Measurements from ENCODE around the gene GBP2.

GBP2 gene

GRCh38 chr1:89104687-89105086 is 21.2 kb downstream of the GBP2 start:
- H4K20me1 ChIP-seq = no peaks in the 10 kb centered on the region
- no peak overlapping the region for H3K27ac ChIP-seq
- TF ChIP-seq Cebpa-rat (IDR thresholded peaks at IDR 0.05) = no peak
- peaks cover 0 to 56% (median 0%) of the 10 kb centered on the region in 11 experiments; a peak in 9 of 22 replicates for H3K36me3 ChIP-seq
- H3K4me1 ChIP-seq = no peaks in the 10 kb centered on the region
- H3K4me2 ChIP-seq = no peak overlapping the region
- H3K4me3 ChIP-seq = no peak overlapping the region
- peaks cover 0 to 9% (median 4%) of the 10 kb centered on the region in 11 experiments; a peak in 7 of 22 replicates for H3K9me3 ChIP-seq (replicated peaks in 1 of 11)
- no peak overlapping the region for H3K9ac ChIP-seq
- H3K27me3 ChIP-seq = no peaks in the 10 kb centered on the region

GRCh38 chr1:89104147-89104546 is 21.8 kb downstream of the GBP2 start:
- no peaks in the 10 kb centered on the region for H3K27me3 ChIP-seq
- no peak overlapping the region for H3K9ac ChIP-seq
- no peak overlapping the region for H3K27ac ChIP-seq
- H3K4me2 ChIP-seq = no peak overlapping the region
- H3K4me1 ChIP-seq = no peaks in the 10 kb centered on the region
- H3K4me3 ChIP-seq = no peak overlapping the region
- peaks cover 0 to 51% (median 0%) of the 10 kb centered on the region in 11 experiments; a peak in 8 of 22 replicates for H3K36me3 ChIP-seq
- TF ChIP-seq Cebpa-rat (IDR thresholded peaks at IDR 0.05) = no peak
- no peaks in the 10 kb centered on the region for H4K20me1 ChIP-seq
- peaks cover 0 to 9% (median 4%) of the 10 kb centered on the region in 11 experiments; a peak in 6 of 22 replicates for H3K9me3 ChIP-seq (replicated peaks in 1 of 11)

- Histone ChIP-seq H3K27me3 (no peaks in the 10 kb centered on the region), H3K4me1 (no peaks in the 10 kb centered on the region), H3K27ac (no peak overlapping the region), H4K20me1 (no peaks in the 10 kb centered on the region), H3K9me3 (replicated peaks in 1 of 11) (peaks cover 4 to 16% (median 10%) of the 10 kb centered on the region in 11 experiments; a peak in 13 of 22 replicates), H3K9ac (no peak overlapping the region), H3K4me2 (no peak overlapping the region), H3K4me3 (no peak overlapping the region), H3K36me3 (peaks cover 0 to 30% (median 0%) of the 10 kb centered on the region in 11 experiments; a peak in 6 of 22 replicates)
- no peak for TF ChIP-seq Cebpa-rat (IDR thresholded peaks at IDR 0.05)
Observed at GRCh38 chr1:89102021-89102420, 23.9 kb downstream of the GBP2 start.

- Histone ChIP-seq H3K4me3 (no peak overlapping the region), H3K9me3 (replicated peaks in 1 of 11) (peaks cover 12 to 27% (median 18%) of the 10 kb centered on the region in 11 experiments), H3K36me3 (peaks cover 0 to 14% (median 0%) of the 10 kb centered on the region in 11 experiments; a peak in 6 of 22 replicates), H3K27ac (no peak overlapping the region), H3K4me1 (no peaks in the 10 kb centered on the region), H3K4me2 (no peak overlapping the region), H3K9ac (no peak overlapping the region), H4K20me1 (no peaks in the 10 kb centered on the region), H3K27me3 (no peaks in the 10 kb centered on the region)
- TF ChIP-seq Cebpa-rat (IDR thresholded peaks at IDR 0.05) = no peak
Observed at GRCh38 chr1:89100412-89100811, 25.5 kb downstream of the GBP2 start.

- Histone ChIP-seq H3K27ac (no peak overlapping the region), H4K20me1 (no peaks in the 10 kb centered on the region), H3K4me1 (no peaks in the 10 kb centered on the region), H3K9me3 (replicated peaks in 1 of 11) (peaks cover 12 to 23% (median 18%) of the 10 kb centered on the region in 11 experiments), H3K9ac (no peak overlapping the region), H3K4me2 (no peak overlapping the region), H3K27me3 (no peaks in the 10 kb centered on the region), H3K4me3 (no peak overlapping the region), H3K36me3 (0 out of 22 replicates have a peak, but pooled peaks cover 0 to under 1% (median 0%) of the 10 kb centered on the region in 11 experiments)
- TF ChIP-seq Cebpa-rat (IDR thresholded peaks at IDR 0.05) = no peak
Observed at GRCh38 chr1:89098857-89099256, 27.1 kb downstream of the GBP2 start.

GRCh38 chr1:89095737-89096136 is 30.2 kb downstream of the GBP2 start:
- no peak overlapping the region for H3K4me3 ChIP-seq
- no peak for TF ChIP-seq Cebpa-rat (IDR thresholded peaks at IDR 0.05)

GRCh38 chr1:89089962-89090361 is 36.0 kb downstream of the GBP2 start:
- Histone ChIP-seq H3K4me1 (no peaks in the 10 kb centered on the region), H3K27me3 (no peaks in the 10 kb centered on the region), H3K4me2 (no peak overlapping the region)

More at GRCh38 chr1:89095737-89096136, 30.2 kb downstream of the GBP2 start:
- Histone ChIP-seq H3K4me2 (no peak overlapping the region), H3K9me3 (replicated peaks in 1 of 11) (peaks cover 12 to 23% (median 18%) of the 10 kb centered on the region in 11 experiments), H3K27me3 (no peaks in the 10 kb centered on the region), H3K36me3 (no peaks in the 10 kb centered on the region), H3K9ac (no peak overlapping the region), H4K20me1 (no peaks in the 10 kb centered on the region), H3K4me1 (no peaks in the 10 kb centered on the region), H3K27ac (no peak overlapping the region)

GRCh38 chr1:89088572-89088971 is 37.3 kb downstream of the GBP2 start:
- Histone ChIP-seq H4K20me1 (no peaks in the 10 kb centered on the region), H3K4me2 (no peak overlapping the region), H3K27ac (no peak overlapping the region), H3K4me1 (no peaks in the 10 kb centered on the region), H3K9me3 (replicated peaks in 1 of 11) (no peaks in the 10 kb centered on the region), H3K9ac (no peak overlapping the region), H3K36me3 (no peaks in the 10 kb centered on the region), H3K4me3 (no peak overlapping the region), H3K27me3 (no peaks in the 10 kb centered on the region)
- no peak for TF ChIP-seq Cebpa-rat (IDR thresholded peaks at IDR 0.05)

More at GRCh38 chr1:89089962-89090361, 36.0 kb downstream of the GBP2 start:
- Histone ChIP-seq H3K36me3 (no peaks in the 10 kb centered on the region), H3K27ac (no peak overlapping the region), H4K20me1 (no peaks in the 10 kb centered on the region), H3K9me3 (replicated peaks in 1 of 11) (no peaks in the 10 kb centered on the region), H3K9ac (no peak overlapping the region), H3K4me3 (no peak overlapping the region)
- TF ChIP-seq Cebpa-rat (IDR thresholded peaks at IDR 0.05) = no peak

GRCh38 chr1:89087241-89087640 is 38.7 kb downstream of the GBP2 start:
- H4K20me1 ChIP-seq = no peaks in the 10 kb centered on the region
- no peaks in the 10 kb centered on the region for H3K4me1 ChIP-seq
- H3K27me3 ChIP-seq = no peaks in the 10 kb centered on the region
- H3K4me2 ChIP-seq = no peak overlapping the region
- H3K36me3 ChIP-seq = no peaks in the 10 kb centered on the region
- H3K9me3 ChIP-seq (replicated peaks in 1 of 11) = no peaks in the 10 kb centered on the region; a peak in 1 of 22 replicates
- no peak overlapping the region for H3K9ac ChIP-seq
- TF ChIP-seq Cebpa-rat (IDR thresholded peaks at IDR 0.05) = no peak
- no peak overlapping the region for H3K27ac ChIP-seq
- H3K4me3 ChIP-seq = no peak overlapping the region

GRCh38 chr1:89085781-89086180 is 40.1 kb downstream of the GBP2 start:
- no peaks in the 10 kb centered on the region for H4K20me1 ChIP-seq
- H3K4me2 ChIP-seq = no peak overlapping the region
- no peak overlapping the region for H3K9ac ChIP-seq
- H3K27ac ChIP-seq = no peak overlapping the region
- no peaks in the 10 kb centered on the region for H3K36me3 ChIP-seq
- H3K9me3 ChIP-seq (replicated peaks in 1 of 11) = peaks cover 0 to 8% (median 4%) of the 10 kb centered on the region in 11 experiments; a peak in 12 of 22 replicates
- peaks cover 0 to 10% (median 0%) of the 10 kb centered on the region in 10 experiments; a peak in 4 of 20 replicates for H3K4me1 ChIP-seq
- no peak overlapping the region for H3K4me3 ChIP-seq
- no peak for TF ChIP-seq Cebpa-rat (IDR thresholded peaks at IDR 0.05)
- no peaks in the 10 kb centered on the region for H3K27me3 ChIP-seq

All from BLaER1 treated with 17β-estradiol and CSF1 and Interleukin-3, amounts not matched to agents 10 nM and 100 nM (cell line).